Ovary (tissue), 9 donors: ENCODE measurements around the gene STXBP2. TPM values are rescaled to one million over a fixed set of nuclear protein-coding genes. Genes with fewer than 3 reads are reported as not detected.

ENCODE experiments used
- DNase-seq, 5 donors: peaks; one replicate each; pipeline ENCODE4 v3.0.0-alpha.2; 2019 to 2020
- H3K27ac ChIP-seq, 2 donors: fragments of 200-600 bp; one replicate each; pipeline versions ENCODE4 v1.5.1 to v1.8.0; 2019 to 2022
- H3K27me3 ChIP-seq: fragments of 200-600 bp; one replicate; pipeline ENCODE4 v1.8.0; 2022
- H3K36me3 ChIP-seq: fragments of 200-600 bp; sonication (generic); one replicate; pipeline ENCODE4 v1.5.1; 2019
- H3K4me1 ChIP-seq: one replicate; pipeline ENCODE4 v1.8.1; 2013; ENCODE audit warnings: mild to moderate bottlenecking, moderate library complexity; ENCODE audit not compliant: insufficient read depth
- H3K4me3 ChIP-seq: fragments of 200-600 bp; sonication (generic); one replicate; pipeline ENCODE4 v1.5.1; 2017
- H3K9me3 ChIP-seq, 2 donors: fragments of 200-600 bp in 1 of 2; sonication (generic) in 1 of 2; one replicate each; pipeline versions ENCODE4 v1.5.1 to v1.8.1; 2013 to 2019; ENCODE audit warnings: mild to moderate bottlenecking in 1 of 2, moderate library complexity in 1 of 2
- CTCF ChIP-seq, 3 donors: fragments of 450-650 bp in 2 of 3; fragments of 200-600 bp in 1 of 3; IDR thresholded peaks; one replicate each; pipeline versions ENCODE4 v1.5.1 to v1.8.0; 2016 to 2022; ENCODE audit warnings: antibody characterized with exemption in 3 of 3, mild to moderate bottlenecking in 1 of 3
- EP300 ChIP-seq: sonication (generic); formaldehyde crosslinking; IDR thresholded peaks from one replicate; pipeline ENCODE4 v1.6.1; 2017; ENCODE audit warnings: antibody characterized with exemption
- POLR2A ChIP-seq: fragments of 450-650 bp; IDR thresholded peaks from one replicate; pipeline ENCODE4 v1.6.1; 2017; ENCODE audit warnings: antibody characterized with exemption, mild to moderate bottlenecking, moderate library complexity
- WGBS, 3 donors: extraction: QIAGEN DNeasy Blood & Tissue Kit in 1 of 3; methylation state at CpG; one replicate each; pipeline versions ENCODE4 v1.1.5 to v1.1.7; 2013 to 2017; 5-methylcytosine and 5-hydroxymethylcytosine counted together
- intact Hi-C, 4 donors: fragments of 100-400 bp; cut with DNase I; formaldehyde crosslinking; loops; one replicate each; pipeline versions ENCODE4 v1.11.0 to v1.15.1; 2022 to 2023
- polyA plus RNA-seq, 2 donors: library from polyadenylated mRNA; stranded (reverse); fragments of 200-250 nt in 1 of 2; fragments of 350-450 nt in 1 of 2; fragmentation: Illumina TruSeq in 1 of 2; extraction: RNeasy Lipid Tissue Mini Kit (QIAGEN cat#74804) in 1 of 2; gene quantifications; one replicate each; pipeline ENCODE4 v1.2.3, GENCODE V29; 2013 to 2014
- total RNA-seq, 7 donors: library from RNA; depleted of rRNA in 2 of 7; stranded (reverse); fragments of >200 nt in 2 of 7; fragmentation: NEBNext Ultra II Directional in 3 of 7; extraction: Animal tissue kit (Norgen Biotek cat#: 25700) in 3 of 7; gene quantifications; one replicate each; pipeline versions ENCODE4 v1.1.0 to v1.2.4, GENCODE V29; 2016 to 2023
- donor health status: DM: no; HTN: no; CAD: no; lungs with moderate emphysema.
- donor health status: DM: no; HTN: no; CAD: no.
- donor health status: Bipolar disorder and iron deficiency.
- donor health status: DM: yes; HTN: yes; CAD: no.
- donor health status: DM: no; HTN: no; CAD: no.
- donor health status: DM: yes; HTN: yes; CAD: no.

The STXBP2 gene
- total and polyA plus RNA-seq, 9 donors: 4.9 to 35.6 (median 11.4) TPM

GRCh38 chr19:7624810-7625209, 12.1 kb upstream of the STXBP2 start:
- 79 to 82% (median 81%) methylated on average over 16 to 17 of the region's 17 CpGs for WGBS, 3 donors
- no peak for DNase-seq
- Histone ChIP-seq H3K36me3 (no peaks in the 10 kb centered on the region), H3K27me3 (no peaks in the 10 kb centered on the region), H3K27ac (no peak overlapping the region), H3K4me1 (peaks cover 7% of the 10 kb centered on the region), H3K4me3 (no peak overlapping the region), H3K9me3 (no peaks in the 10 kb centered on the region)
- intact Hi-C loops: no loop called here
- TF ChIP-seq POLR2A (no peak), CTCF (IDR thresholded peaks at IDR 0.05) (no peak), EP300 (no peak)

GRCh38 chr19:7625763-7626372, 11.0 kb upstream of the STXBP2 start:
- no peaks in the 10 kb centered on the region for H3K36me3 ChIP-seq
- peaks cover 13% of the 10 kb centered on the region for H3K4me1 ChIP-seq
- no peaks in the 10 kb centered on the region for H3K27me3 ChIP-seq
- H3K4me3 ChIP-seq: no peak overlapping the region
- WGBS, 3 donors: 94 to 95% (median 94%) methylated on average over 34 of the region's 34 CpGs
- H3K9me3 ChIP-seq: no peaks in the 10 kb centered on the region
- TF ChIP-seq CTCF (IDR thresholded peaks at IDR 0.05) (no peak), EP300 (no peak), POLR2A (no peak)
- no peak for DNase-seq
- no peak overlapping the region for H3K27ac ChIP-seq
- intact Hi-C loops: no loop called here

- DNase-seq: no peak
- TF ChIP-seq CTCF (IDR thresholded peaks at IDR 0.05): no peak
- no peak for TF ChIP-seq EP300
- no peak for TF ChIP-seq POLR2A
- peaks cover 13% of the 10 kb centered on the region for H3K4me1 ChIP-seq
- H3K4me3 ChIP-seq: no peak overlapping the region
- H3K27me3 ChIP-seq: no peaks in the 10 kb centered on the region
- no peaks in the 10 kb centered on the region for H3K36me3 ChIP-seq
- no peak overlapping the region for H3K27ac ChIP-seq
- H3K9me3 ChIP-seq: no peaks in the 10 kb centered on the region
- intact Hi-C loops: no loop called here
- 91 to 93% (median 93%) methylated on average over 21 to 24 of the region's 24 CpGs for WGBS, 3 donors
Measured at GRCh38 chr19:7627166-7627565, 9.7 kb upstream of the STXBP2 start.

GRCh38 chr19:7628589-7629311, 8.2 kb upstream of the STXBP2 start:
- H3K4me1 ChIP-seq: peaks cover 13% of the 10 kb centered on the region
- intact Hi-C loops: no loop called here
- H3K4me3 ChIP-seq: peak overlapping the region; percentile 68
- DNase-seq: no peak
- H3K27me3 ChIP-seq: no peaks in the 10 kb centered on the region
- TF ChIP-seq EP300: no peak
- TF ChIP-seq POLR2A: no peak
- TF ChIP-seq CTCF (IDR thresholded peaks at IDR 0.05): no peak
- no peaks in the 10 kb centered on the region for H3K9me3 ChIP-seq
- WGBS, 3 donors: 3 to 5% (median 4%) methylated on average over 15 of the region's 15 CpGs
- no peaks in the 10 kb centered on the region for H3K36me3 ChIP-seq
- H3K27ac ChIP-seq: peak overlapping the region in 1 of 2 donors; percentile 80
